Fibroblast of the aortic adventitia (primary cell): ENCODE results near the gene CTNNA3. TPM values are rescaled to one million over a fixed set of nuclear protein-coding genes. Genes with fewer than 3 reads are reported as not detected.

Experiments used
- DNase-seq: peaks from one replicate; pipeline ENCODE4 v3.0.0-alpha.2; 2010; ENCODE audit warnings: low read depth
- H3K4me3 ChIP-seq: 2 replicates; pipeline ENCODE4 v1.5.1; 2011; ENCODE audit warnings: low read depth, mild to moderate bottlenecking, control low read depth, low read length, moderate library complexity
- total RNA-seq: library from RNA; depleted of rRNA; stranded (reverse); fragments of >200 nt; gene quantifications from 2 replicates; pipeline ENCODE4 v1.2.3, GENCODE V29; 2012; ENCODE audit warnings: low replicate concordance
- TF ChIP-seq, protein P1 (sequence below): IDR thresholded peaks from 2 replicates; pipeline ENCODE4 v1.5.1; 2011; ENCODE audit warnings: mild to moderate bottlenecking, low read length, control low read depth, inconsistent platforms; ENCODE audit not compliant: insufficient read depth

Gene CTNNA3
- total RNA-seq, 1 donor, result not detected

- no peak for DNase-seq
- no peak overlapping the region for H3K4me3 ChIP-seq
- TF ChIP-seq, protein P1, sequence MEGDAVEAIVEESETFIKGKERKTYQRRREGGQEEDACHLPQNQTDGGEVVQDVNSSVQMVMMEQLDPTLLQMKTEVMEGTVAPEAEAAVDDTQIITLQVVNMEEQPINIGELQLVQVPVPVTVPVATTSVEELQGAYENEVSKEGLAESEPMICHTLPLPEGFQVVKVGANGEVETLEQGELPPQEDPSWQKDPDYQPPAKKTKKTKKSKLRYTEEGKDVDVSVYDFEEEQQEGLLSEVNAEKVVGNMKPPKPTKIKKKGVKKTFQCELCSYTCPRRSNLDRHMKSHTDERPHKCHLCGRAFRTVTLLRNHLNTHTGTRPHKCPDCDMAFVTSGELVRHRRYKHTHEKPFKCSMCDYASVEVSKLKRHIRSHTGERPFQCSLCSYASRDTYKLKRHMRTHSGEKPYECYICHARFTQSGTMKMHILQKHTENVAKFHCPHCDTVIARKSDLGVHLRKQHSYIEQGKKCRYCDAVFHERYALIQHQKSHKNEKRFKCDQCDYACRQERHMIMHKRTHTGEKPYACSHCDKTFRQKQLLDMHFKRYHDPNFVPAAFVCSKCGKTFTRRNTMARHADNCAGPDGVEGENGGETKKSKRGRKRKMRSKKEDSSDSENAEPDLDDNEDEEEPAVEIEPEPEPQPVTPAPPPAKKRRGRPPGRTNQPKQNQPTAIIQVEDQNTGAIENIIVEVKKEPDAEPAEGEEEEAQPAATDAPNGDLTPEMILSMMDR, result no peak
Observed at GRCh38 chr10:66277481-66277880, 1418.5 kb downstream of the CTNNA3 start.

- H3K4me3 ChIP-seq, result no peak overlapping the region
- TF ChIP-seq, protein P1, result no peak
- DNase-seq, result no peak
Observed at GRCh38 chr10:66273966-66274519, 1422.0 kb downstream of the CTNNA3 start.

DNA sequence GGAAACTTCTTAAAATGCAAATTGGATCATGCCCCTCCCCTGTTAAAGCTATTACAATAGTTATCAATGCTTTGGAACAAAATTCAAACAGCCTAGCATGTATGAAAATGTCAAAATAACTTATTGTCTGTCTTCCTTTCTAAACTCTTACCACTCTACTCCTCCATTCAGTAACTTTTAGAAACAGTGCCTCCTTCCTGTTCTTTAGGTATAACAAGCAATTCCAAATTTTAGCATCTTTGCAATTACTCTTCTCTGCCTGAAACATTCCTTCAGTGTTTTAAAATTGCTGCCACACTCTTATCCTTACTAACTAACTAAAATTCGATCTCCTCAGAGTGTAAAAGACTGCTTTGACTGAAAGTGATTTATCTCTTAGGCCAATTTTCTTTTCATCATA, 1430.6 kb downstream of the CTNNA3 start:
- TF ChIP-seq, protein P1, result no peak
- no peak for DNase-seq
- H3K4me3 ChIP-seq, result no peak overlapping the region

GRCh38 chr10:66259836-66260235, 1436.2 kb downstream of the CTNNA3 start:
- DNase-seq, result no peak
- TF ChIP-seq, protein P1, result no peak

GRCh38 chr10:66258693-66259092, 1437.3 kb downstream of the CTNNA3 start:
- no peak overlapping the region for H3K4me3 ChIP-seq
- DNase-seq, result no peak
- TF ChIP-seq, protein P1, result no peak

More at GRCh38 chr10:66259836-66260235, 1436.2 kb downstream of the CTNNA3 start:
- no peak overlapping the region for H3K4me3 ChIP-seq

DNA sequence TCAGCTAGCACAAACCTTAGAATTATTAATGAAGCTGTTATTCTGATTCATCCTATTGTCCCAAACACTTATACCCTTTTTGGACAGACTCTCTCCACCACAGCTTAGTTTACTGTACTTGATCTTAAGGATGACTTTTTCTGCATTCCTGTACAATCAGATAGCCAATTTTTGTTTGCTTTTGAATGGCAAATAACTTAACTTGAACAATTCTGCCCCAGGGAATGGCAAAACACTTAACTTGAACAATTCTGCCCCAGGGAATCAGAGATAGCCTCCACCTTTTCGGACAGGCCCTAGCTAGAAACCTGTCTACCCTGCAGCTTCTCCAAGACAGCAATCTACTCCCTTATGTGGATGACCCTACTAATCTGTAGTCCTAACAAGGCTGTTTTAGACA, 1438.2 kb downstream of the CTNNA3 start:
- H3K4me3 ChIP-seq, result no peak overlapping the region
- TF ChIP-seq, protein P1, result no peak
- DNase-seq, result no peak

DNA sequence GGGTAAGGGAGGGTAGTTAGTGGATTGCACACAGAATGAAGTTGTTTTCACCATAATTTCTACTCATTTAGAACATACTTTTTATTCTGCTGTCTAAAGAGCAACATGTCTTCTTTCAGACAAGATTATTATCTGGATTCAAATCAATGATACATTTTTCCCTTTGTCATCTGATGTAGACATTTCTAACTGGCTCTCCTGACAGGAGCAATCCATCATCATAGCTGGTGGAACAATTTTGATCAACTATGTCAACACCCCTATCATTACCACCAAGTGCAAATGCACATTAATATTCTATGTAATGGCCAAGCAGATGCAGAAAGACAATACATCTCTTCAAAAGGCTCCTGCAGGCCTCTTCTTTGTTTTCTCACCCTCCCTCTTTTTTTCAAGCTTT, 1443.0 kb downstream of the CTNNA3 start:
- TF ChIP-seq, protein P1, result no peak
- DNase-seq, result no peak
- no peak overlapping the region for H3K4me3 ChIP-seq
